Activated CD4-positive, alpha-beta T cell treated with anti-CD3 and anti-CD28 coated beads for 48 hours (primary cell): ENCODE results near the gene AJM1.
"Not testable (repeated sequence)": the region's sequence is repeated elsewhere in the genome, so short reads cannot be mapped to it uniquely, and the experiment has no call there.

Experiments used
- DNase-seq: peaks from one replicate; pipeline ENCODE4 v3.0.0-alpha.2; 2020

The AJM1 gene

GRCh38 chr9:136856541-136857141 lies 14.4 kb downstream of the AJM1 start:
- no peak for DNase-seq

- no peak for DNase-seq
These were observed 14.9 kb downstream of the AJM1 start for GRCh38 chr9:136857166-136857565.

GRCh38 chr9:136857581-136858412 lies 15.5 kb downstream of the AJM1 start:
- no peak for DNase-seq

- no peak for DNase-seq
These were observed 16.2 kb downstream of the AJM1 start for GRCh38 chr9:136858452-136858843.

- no peak for DNase-seq
These were observed 16.8 kb downstream of the AJM1 start for GRCh38 chr9:136858844-136859757.

GRCh38 chr9:136860529-136860928 lies 18.3 kb downstream of the AJM1 start:
- no peak for DNase-seq

GRCh38 chr9:136860933-136861873 lies 18.9 kb downstream of the AJM1 start:
- no peak for DNase-seq

- no peak for DNase-seq
These were observed 19.7 kb downstream of the AJM1 start for GRCh38 chr9:136861874-136862457.

- DNase-seq, result no peak
These were observed 20.8 kb downstream of the AJM1 start for GRCh38 chr9:136862849-136863622.

- no peak for DNase-seq
These were observed 21.5 kb downstream of the AJM1 start for GRCh38 chr9:136863623-136864273.

GRCh38 chr9:136865041-136865767 lies 22.9 kb downstream of the AJM1 start:
- DNase-seq, result no peak

GRCh38 chr9:136865768-136866103 lies 23.5 kb downstream of the AJM1 start:
- no peak for DNase-seq

GRCh38 chr9:136866898-136867421 lies 24.7 kb downstream of the AJM1 start:
- not testable (repeated sequence) for DNase-seq

- no peak for DNase-seq
These were observed 25.2 kb downstream of the AJM1 start for GRCh38 chr9:136867480-136867879.

- no peak for DNase-seq
These were observed 25.6 kb downstream of the AJM1 start for GRCh38 chr9:136867917-136868316.

GRCh38 chr9:136868644-136869043 lies 26.4 kb downstream of the AJM1 start:
- DNase-seq, result no peak

GRCh38 chr9:136869611-136870010 lies 27.3 kb downstream of the AJM1 start:
- DNase-seq, result not testable (repeated sequence)

- no peak for DNase-seq
These were observed 32.9 kb downstream of the AJM1 start for GRCh38 chr9:136875155-136875554.

GRCh38 chr9:136876476-136876875 lies 34.2 kb downstream of the AJM1 start:
- DNase-seq, result no peak

GRCh38 chr9:136880651-136881050 lies 38.4 kb downstream of the AJM1 start:
- DNase-seq, result no peak
